Spleen (tissue), 7 donors: ENCODE measurements around the gene MXD4.

ENCODE experiments used
- POLR2A ChIP-seq, 3 donors: fragments of 450-650 bp; IDR thresholded peaks; one replicate each; pipeline ENCODE4 v1.5.1; 2017; ENCODE audit warnings: antibody characterized with exemption in 3 of 3, mild to moderate bottlenecking in 1 of 3
- POLR2AphosphoS5 ChIP-seq, 3 donors: sonication (generic); formaldehyde crosslinking; IDR thresholded peaks; one replicate each; pipeline ENCODE4 v1.5.1; 2017; ENCODE audit warnings: antibody characterized with exemption in 3 of 3
- TF ChIP-seq, protein P1 (sequence below), 11 experiments: fragments of 200-600 bp in 7 of 11; fragments of 450-650 bp in 4 of 11; sonication (generic) in 4 of 11; IDR thresholded peaks in 8 of 11; conservative IDR thresholded peaks in 3 of 11; 1 replicate in 7 of 11; 2 replicates in 4 of 11; pipeline versions ENCODE4 v1.4.0 to v1.8.0; 2016 to 2021; ENCODE audit warnings: antibody characterized with exemption in 11 of 11, inconsistent platforms in 4 of 11, mild to moderate bottlenecking in 1 of 11
- donor health status: DM: no; HTN: no; CAD: no; lungs with moderate emphysema.
- donor health status: DM: no; HTN: no; CAD: no.
- donor health status: DM: no; HTN: no; CAD: no.

DNA sequence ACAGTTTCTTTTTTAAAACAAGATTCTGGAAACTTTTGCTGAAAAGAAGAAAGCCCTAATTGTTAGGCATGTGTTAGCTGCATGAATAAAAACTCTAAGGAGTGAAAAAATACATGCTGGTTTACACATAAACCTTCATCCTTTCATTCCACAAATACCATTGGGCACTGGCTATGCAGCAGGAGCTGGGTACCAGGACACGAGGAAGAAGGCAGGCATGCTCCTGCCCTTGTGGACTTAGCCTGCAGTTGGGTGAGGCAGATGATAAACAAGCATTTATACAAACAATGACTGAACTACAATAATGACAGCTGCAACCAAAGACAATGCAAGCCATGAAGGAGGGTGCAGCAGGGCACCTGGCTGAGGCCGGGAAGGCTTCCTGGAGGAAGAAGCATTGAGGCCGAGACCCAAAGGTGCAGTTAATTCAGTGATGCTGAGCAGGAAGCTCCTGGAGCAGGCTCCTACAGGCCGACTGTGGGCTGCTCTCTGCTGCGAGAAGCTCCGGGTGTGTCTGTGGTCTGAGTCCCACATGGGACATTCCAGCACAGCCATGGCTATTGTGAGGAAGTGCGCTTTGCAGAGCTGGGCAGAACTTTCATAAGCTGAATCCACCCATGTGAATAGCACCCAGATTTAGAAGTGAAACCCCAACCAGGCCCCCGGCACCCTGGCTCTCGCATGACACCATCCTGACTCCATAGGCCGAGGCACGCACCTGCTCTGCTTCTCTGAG, 44.0 kb upstream of the MXD4 start:
- TF ChIP-seq POLR2A (IDR thresholded peaks at IDR 0.05) (no peak), POLR2AphosphoS5 (IDR thresholded peaks at IDR 0.05) (no peak)
- TF ChIP-seq, protein P1, sequence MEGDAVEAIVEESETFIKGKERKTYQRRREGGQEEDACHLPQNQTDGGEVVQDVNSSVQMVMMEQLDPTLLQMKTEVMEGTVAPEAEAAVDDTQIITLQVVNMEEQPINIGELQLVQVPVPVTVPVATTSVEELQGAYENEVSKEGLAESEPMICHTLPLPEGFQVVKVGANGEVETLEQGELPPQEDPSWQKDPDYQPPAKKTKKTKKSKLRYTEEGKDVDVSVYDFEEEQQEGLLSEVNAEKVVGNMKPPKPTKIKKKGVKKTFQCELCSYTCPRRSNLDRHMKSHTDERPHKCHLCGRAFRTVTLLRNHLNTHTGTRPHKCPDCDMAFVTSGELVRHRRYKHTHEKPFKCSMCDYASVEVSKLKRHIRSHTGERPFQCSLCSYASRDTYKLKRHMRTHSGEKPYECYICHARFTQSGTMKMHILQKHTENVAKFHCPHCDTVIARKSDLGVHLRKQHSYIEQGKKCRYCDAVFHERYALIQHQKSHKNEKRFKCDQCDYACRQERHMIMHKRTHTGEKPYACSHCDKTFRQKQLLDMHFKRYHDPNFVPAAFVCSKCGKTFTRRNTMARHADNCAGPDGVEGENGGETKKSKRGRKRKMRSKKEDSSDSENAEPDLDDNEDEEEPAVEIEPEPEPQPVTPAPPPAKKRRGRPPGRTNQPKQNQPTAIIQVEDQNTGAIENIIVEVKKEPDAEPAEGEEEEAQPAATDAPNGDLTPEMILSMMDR (IDR thresholded peaks at IDR 0.05 in 8 of 11, conservative IDR thresholded peaks at IDR 0.05 in 3 of 11), result no peak
